GM23338 (cell line): ENCODE measurements around the gene SIN3B.

ENCODE experiments used
- CREB1 ChIP-seq: fragments of 250-450 bp; sonication (Bioruptor Pico); IDR thresholded peaks from 2 replicates; pipeline ENCODE4 v1.5.0; 2020; ENCODE audit warnings: low read depth, mild to moderate bottlenecking, moderate library complexity
- EZH2 ChIP-seq: fragments of 200-600 bp; sonication (generic); IDR thresholded peaks from one replicate; pipeline ENCODE4 v1.8.0; 2017; ENCODE audit warnings: antibody characterized with exemption, mild to moderate bottlenecking, low read depth; ENCODE audit not compliant: unreplicated experiment
- EZH2phosphoT487 ChIP-seq: fragments of 200-600 bp; sonication (generic); IDR thresholded peaks from one replicate; pipeline ENCODE4 v1.8.1; 2018; ENCODE audit warnings: antibody characterized with exemption; ENCODE audit not compliant: unreplicated experiment
- JUNB ChIP-seq: IDR thresholded peaks from one replicate; pipeline ENCODE4 v1.6.1; 2016; ENCODE audit warnings: antibody characterized with exemption; ENCODE audit not compliant: unreplicated experiment
- NANOG ChIP-seq: IDR thresholded peaks from 2 replicates; pipeline ENCODE4 v1.6.1; 2016; ENCODE audit warnings: antibody characterized with exemption, borderline replicate concordance
- POLR2AphosphoS5 ChIP-seq: IDR thresholded peaks from 2 replicates; pipeline ENCODE4 v1.6.1; 2016; ENCODE audit warnings: antibody characterized with exemption, low read depth
- STAT1 ChIP-seq: IDR thresholded peaks from one replicate; pipeline ENCODE4 v1.6.1; 2016; ENCODE audit warnings: antibody characterized with exemption; ENCODE audit not compliant: unreplicated experiment
- ZNF114 ChIP-seq: fragments of 250-450 bp; sonication (Bioruptor Pico); IDR thresholded peaks from 2 replicates; pipeline ENCODE4 v1.5.0; 2020; ENCODE audit warnings: mild to moderate bottlenecking, moderate library complexity
- ZNF331 ChIP-seq: fragments of 250-450 bp; sonication (Bioruptor Pico); IDR thresholded peaks from 2 replicates; pipeline ENCODE4 v1.5.0; 2020; ENCODE audit warnings: low read depth, mild to moderate bottlenecking, moderate library complexity
- TF ChIP-seq, protein P1 (sequence below), 2 experiments: fragments of 200-600 bp in 1 of 2; sonication (generic) in 1 of 2; conservative IDR thresholded peaks; 2 replicates each; pipeline versions ENCODE4 v1.5.1 to v1.6.1; 2016 to 2017; ENCODE audit warnings: antibody characterized with exemption in 2 of 2, low read depth in 2 of 2, mild to moderate bottlenecking in 2 of 2, moderate library complexity in 1 of 2
- TF ChIP-seq, protein P2 (sequence below): IDR thresholded peaks from one replicate; pipeline ENCODE4 v1.6.1; 2018; ENCODE audit warnings: antibody characterized with exemption; ENCODE audit not compliant: unreplicated experiment
- TF ChIP-seq, protein P3 (sequence below): fragments of 250-450 bp; sonication (Bioruptor Pico); IDR thresholded peaks from 2 replicates; pipeline ENCODE4 v1.5.0; 2020; ENCODE audit warnings: mild to moderate bottlenecking, moderate library complexity
- TF ChIP-seq, protein P4 (sequence below): IDR thresholded peaks from 2 replicates; pipeline ENCODE4 v1.6.1; 2016; ENCODE audit warnings: antibody characterized with exemption

DNA sequence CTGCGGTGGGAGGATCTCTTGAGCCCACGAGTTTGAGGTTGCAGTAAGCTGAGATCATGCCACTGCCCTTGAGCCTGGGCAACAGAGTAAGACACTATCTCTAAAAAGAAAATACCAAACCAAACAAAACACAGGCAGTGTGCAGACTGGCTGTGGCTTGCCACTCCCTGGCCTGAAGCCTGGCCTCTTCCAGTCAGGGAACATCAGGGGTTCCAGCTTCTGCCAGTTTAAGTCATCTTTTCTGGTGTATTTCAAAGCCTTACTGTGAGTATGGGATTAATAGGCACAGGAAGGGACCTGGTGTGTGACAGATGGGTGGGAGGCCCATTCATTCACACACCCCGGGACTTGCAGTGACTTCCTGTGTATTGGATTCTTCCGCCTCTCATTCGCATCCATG, 32.6 kb downstream of the SIN3B start:
- TF ChIP-seq EZH2phosphoT487 (no peak), EZH2 (no peak), POLR2AphosphoS5 (no peak), ZNF114 (no peak), CREB1 (CRISPR knock-in tag) (no peak), JUNB (no peak), ZNF331 (CRISPR knock-in tag) (no peak), NANOG (no peak), STAT1 (no peak)
- TF ChIP-seq, protein P1, sequence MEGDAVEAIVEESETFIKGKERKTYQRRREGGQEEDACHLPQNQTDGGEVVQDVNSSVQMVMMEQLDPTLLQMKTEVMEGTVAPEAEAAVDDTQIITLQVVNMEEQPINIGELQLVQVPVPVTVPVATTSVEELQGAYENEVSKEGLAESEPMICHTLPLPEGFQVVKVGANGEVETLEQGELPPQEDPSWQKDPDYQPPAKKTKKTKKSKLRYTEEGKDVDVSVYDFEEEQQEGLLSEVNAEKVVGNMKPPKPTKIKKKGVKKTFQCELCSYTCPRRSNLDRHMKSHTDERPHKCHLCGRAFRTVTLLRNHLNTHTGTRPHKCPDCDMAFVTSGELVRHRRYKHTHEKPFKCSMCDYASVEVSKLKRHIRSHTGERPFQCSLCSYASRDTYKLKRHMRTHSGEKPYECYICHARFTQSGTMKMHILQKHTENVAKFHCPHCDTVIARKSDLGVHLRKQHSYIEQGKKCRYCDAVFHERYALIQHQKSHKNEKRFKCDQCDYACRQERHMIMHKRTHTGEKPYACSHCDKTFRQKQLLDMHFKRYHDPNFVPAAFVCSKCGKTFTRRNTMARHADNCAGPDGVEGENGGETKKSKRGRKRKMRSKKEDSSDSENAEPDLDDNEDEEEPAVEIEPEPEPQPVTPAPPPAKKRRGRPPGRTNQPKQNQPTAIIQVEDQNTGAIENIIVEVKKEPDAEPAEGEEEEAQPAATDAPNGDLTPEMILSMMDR (conservative IDR thresholded peaks at IDR 0.05; ENCODE audit: low read depth in 2 of 2): no peak
- TF ChIP-seq, protein P2, sequence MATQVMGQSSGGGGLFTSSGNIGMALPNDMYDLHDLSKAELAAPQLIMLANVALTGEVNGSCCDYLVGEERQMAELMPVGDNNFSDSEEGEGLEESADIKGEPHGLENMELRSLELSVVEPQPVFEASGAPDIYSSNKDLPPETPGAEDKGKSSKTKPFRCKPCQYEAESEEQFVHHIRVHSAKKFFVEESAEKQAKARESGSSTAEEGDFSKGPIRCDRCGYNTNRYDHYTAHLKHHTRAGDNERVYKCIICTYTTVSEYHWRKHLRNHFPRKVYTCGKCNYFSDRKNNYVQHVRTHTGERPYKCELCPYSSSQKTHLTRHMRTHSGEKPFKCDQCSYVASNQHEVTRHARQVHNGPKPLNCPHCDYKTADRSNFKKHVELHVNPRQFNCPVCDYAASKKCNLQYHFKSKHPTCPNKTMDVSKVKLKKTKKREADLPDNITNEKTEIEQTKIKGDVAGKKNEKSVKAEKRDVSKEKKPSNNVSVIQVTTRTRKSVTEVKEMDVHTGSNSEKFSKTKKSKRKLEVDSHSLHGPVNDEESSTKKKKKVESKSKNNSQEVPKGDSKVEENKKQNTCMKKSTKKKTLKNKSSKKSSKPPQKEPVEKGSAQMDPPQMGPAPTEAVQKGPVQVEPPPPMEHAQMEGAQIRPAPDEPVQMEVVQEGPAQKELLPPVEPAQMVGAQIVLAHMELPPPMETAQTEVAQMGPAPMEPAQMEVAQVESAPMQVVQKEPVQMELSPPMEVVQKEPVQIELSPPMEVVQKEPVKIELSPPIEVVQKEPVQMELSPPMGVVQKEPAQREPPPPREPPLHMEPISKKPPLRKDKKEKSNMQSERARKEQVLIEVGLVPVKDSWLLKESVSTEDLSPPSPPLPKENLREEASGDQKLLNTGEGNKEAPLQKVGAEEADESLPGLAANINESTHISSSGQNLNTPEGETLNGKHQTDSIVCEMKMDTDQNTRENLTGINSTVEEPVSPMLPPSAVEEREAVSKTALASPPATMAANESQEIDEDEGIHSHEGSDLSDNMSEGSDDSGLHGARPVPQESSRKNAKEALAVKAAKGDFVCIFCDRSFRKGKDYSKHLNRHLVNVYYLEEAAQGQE: no peak
- TF ChIP-seq, protein P3, sequence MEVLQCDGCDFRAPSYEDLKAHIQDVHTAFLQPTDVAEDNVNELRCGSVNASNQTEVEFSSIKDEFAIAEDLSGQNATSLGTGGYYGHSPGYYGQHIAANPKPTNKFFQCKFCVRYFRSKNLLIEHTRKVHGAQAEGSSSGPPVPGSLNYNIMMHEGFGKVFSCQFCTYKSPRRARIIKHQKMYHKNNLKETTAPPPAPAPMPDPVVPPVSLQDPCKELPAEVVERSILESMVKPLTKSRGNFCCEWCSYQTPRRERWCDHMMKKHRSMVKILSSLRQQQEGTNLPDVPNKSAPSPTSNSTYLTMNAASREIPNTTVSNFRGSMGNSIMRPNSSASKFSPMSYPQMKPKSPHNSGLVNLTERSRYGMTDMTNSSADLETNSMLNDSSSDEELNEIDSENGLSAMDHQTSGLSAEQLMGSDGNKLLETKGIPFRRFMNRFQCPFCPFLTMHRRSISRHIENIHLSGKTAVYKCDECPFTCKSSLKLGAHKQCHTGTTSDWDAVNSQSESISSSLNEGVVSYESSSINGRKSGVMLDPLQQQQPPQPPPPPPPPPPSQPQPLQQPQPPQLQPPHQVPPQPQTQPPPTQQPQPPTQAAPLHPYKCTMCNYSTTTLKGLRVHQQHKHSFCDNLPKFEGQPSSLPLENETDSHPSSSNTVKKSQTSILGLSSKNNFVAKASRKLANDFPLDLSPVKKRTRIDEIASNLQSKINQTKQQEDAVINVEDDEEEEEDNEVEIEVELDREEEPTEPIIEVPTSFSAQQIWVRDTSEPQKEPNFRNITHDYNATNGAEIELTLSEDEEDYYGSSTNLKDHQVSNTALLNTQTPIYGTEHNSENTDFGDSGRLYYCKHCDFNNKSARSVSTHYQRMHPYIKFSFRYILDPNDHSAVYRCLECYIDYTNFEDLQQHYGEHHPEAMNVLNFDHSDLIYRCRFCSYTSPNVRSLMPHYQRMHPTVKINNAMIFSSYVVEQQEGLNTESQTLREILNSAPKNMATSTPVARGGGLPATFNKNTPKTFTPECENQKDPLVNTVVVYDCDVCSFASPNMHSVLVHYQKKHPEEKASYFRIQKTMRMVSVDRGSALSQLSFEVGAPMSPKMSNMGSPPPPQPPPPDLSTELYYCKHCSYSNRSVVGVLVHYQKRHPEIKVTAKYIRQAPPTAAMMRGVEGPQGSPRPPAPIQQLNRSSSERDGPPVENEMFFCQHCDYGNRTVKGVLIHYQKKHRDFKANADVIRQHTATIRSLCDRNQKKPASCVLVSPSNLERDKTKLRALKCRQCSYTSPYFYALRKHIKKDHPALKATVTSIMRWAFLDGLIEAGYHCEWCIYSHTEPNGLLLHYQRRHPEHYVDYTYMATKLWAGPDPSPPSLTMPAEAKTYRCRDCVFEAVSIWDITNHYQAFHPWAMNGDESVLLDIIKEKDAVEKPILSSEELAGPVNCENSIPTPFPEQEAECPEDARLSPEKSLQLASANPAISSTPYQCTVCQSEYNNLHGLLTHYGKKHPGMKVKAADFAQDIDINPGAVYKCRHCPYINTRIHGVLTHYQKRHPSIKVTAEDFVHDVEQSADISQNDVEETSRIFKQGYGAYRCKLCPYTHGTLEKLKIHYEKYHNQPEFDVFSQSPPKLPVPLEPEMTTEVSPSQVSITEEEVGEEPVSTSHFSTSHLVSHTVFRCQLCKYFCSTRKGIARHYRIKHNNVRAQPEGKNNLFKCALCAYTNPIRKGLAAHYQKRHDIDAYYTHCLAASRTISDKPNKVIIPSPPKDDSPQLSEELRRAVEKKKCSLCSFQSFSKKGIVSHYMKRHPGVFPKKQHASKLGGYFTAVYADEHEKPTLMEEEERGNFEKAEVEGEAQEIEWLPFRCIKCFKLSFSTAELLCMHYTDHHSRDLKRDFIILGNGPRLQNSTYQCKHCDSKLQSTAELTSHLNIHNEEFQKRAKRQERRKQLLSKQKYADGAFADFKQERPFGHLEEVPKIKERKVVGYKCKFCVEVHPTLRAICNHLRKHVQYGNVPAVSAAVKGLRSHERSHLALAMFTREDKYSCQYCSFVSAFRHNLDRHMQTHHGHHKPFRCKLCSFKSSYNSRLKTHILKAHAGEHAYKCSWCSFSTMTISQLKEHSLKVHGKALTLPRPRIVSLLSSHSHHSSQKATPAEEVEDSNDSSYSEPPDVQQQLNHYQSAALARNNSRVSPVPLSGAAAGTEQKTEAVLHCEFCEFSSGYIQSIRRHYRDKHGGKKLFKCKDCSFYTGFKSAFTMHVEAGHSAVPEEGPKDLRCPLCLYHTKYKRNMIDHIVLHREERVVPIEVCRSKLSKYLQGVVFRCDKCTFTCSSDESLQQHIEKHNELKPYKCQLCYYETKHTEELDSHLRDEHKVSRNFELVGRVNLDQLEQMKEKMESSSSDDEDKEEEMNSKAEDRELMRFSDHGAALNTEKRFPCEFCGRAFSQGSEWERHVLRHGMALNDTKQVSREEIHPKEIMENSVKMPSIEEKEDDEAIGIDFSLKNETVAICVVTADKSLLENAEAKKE (CRISPR knock-in tag): no peak
- TF ChIP-seq, protein P4, sequence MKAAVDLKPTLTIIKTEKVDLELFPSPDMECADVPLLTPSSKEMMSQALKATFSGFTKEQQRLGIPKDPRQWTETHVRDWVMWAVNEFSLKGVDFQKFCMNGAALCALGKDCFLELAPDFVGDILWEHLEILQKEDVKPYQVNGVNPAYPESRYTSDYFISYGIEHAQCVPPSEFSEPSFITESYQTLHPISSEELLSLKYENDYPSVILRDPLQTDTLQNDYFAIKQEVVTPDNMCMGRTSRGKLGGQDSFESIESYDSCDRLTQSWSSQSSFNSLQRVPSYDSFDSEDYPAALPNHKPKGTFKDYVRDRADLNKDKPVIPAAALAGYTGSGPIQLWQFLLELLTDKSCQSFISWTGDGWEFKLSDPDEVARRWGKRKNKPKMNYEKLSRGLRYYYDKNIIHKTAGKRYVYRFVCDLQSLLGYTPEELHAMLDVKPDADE: no peak
